AG04449 (cell line): ENCODE data around the gene NECTIN2.

Experiments used
- CTCF ChIA-PET: fragments of 350-600 bp; formaldehyde crosslinking; extraction: SDS; loops from one replicate; lab custom pipeline; 2021; ENCODE audit warnings: antibody characterized with exemption; lab: Yijun Ruan, JAX
- POLR2A ChIA-PET: fragments of 400-600, 350-600 bp; formaldehyde crosslinking; extraction: SDS; loops from one replicate; lab custom pipeline; 2020; ENCODE audit warnings: antibody characterized with exemption, inconsistent platforms; lab: Yijun Ruan, JAX
- DNase-seq: peaks from one replicate; pipeline ENCODE4 v3.0.0-alpha.2; 2010; ENCODE audit warnings: low read depth, low spot score
- H3K4me3 ChIP-seq: 2 replicates; pipeline ENCODE4 v1.5.1; 2011; ENCODE audit warnings: low read depth, mild to moderate bottlenecking, control low read depth, low read length
- CTCF ChIP-seq: IDR thresholded peaks from one replicate; pipeline ENCODE4 v1.5.1; 2011; ENCODE audit warnings: mild to moderate bottlenecking, moderate library complexity, low read length, control low read depth, inconsistent platforms; ENCODE audit not compliant: insufficient read depth; ENCODE audit errors: missing control alignments

The NECTIN2 gene

DNA sequence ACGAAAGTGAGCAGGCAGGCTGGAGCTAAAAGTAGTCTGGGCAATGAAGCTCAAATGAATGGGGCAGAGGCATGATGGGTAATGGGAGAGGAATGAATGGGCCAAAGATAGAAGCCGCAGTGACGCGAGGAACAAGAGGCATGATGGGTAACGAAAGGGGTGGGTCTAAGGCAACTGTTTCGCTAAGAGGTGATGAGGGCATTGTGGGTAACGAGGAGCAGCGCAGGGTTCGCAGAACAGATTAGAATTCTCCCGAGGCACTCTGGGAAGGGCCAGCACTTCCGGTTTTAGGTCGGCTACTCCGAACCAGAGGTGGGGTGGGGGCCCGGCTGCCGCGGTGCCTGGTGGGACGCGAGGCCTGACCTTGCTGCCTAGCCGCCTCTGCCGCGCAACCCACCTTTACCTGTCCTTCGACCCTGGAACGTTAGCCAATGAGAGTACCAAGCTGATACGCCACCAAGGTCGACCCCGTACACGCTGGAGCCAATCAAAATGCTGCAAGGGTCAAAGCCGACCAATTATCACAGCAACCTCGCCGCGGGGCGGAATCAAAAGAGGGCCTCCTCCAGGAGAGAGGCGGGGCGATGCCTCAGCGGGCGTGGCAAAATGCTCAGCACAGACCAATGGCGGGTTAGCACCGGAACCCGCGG is 44.4 kb downstream of the NECTIN2 start:
- ChIA-PET CTCF (interaction anchor here (1.1 to 2.8 kb wide), 4 partner anchors 13 to 62 kb away, joined by 3 to 22 read pairs (median 4); no protein-coding TSS in a partner anchor), POLR2A (interaction anchor here (0.7 to 1.6 kb wide), 5 partner anchors 16 to 207 kb away, joined by 3 to 4 read pairs (median 3); partner anchors contain the start of genes APOE and NECTIN2)
- peak; percentile 98 for DNase-seq
- H3K4me3 ChIP-seq, result peak overlapping the region; percentile 68
- no peak for TF ChIP-seq CTCF

DNA sequence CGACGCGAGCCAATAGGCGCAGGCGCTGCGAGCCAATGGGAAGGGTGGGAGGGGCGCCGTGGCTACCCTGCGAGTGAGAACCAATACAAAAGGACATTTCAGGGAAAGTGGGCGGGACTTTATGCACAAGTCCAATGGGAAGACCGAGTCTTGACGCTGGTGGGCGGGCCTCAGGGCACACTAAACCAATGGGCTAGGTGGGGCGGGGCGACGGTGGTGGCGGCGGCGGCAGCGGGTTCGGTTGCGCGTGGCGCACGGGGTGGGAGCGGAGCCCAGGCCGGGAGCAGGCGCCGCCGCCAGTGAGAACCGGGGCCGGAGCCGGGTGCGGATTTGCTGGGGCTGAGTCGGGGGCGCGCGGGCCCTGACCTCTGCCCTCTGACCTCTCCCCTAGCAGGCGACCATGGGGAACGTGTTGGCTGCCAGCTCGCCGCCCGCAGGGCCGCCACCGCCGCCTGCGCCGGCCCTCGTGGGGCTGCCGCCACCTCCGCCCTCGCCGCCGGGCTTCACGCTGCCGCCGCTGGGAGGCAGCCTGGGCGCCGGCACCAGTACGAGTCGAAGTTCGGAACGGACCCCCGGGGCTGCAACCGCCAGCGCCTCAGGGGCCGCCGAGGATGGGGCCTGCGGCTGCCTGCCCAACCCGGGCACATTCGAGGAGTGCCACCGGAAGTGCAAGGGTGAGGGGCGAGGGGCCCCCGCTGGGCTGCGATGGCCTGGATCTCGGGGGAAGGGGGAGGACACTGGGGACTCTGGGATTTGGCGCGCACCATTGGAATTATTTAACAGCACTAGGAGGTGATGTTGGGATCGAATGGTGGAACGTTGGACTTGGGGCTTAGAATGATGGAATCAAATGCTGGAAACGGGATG is 45.2 kb downstream of the NECTIN2 start, which contains the start of gene TOMM40:
Gene TOMM40 (plus strand): TSS at position 239 of the 867 bp plus-strand sequence. CDS start 162 bp downstream, at position 401.
- ChIA-PET POLR2A (interaction anchor here (1.1 to 1.6 kb wide), 3 partner anchors 15 to 206 kb away, joined by 3 to 4 read pairs (median 4); partner anchors contain the start of genes APOE and CLPTM1), CTCF (interaction anchor here (1.0 to 2.8 kb wide), 2 partner anchors 12 to 19 kb away, joined by 3 to 22 read pairs; no protein-coding TSS in a partner anchor)
- no peak for DNase-seq
- H3K4me3 ChIP-seq, result peak within 1 kb of the TSS; percentile 73
- TF ChIP-seq CTCF, result no peak

DNA sequence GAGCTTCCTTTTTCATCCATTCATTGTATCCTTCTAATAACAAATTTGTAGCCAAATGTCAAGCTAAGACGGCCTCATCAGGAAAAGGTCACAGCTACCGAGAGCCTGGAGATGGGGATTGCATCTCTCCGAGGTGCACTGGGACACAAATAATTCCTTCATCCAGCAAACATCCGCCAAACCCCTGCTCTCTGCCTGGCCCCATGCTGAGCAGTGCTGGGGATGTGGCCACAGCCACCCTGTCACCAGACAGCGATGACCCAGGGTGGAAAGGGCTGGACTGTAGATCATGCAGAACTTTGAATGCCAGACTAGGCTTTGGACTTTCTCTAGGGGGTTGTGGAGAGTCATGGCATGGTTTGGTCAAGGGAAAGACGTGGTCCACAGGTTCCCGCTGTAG is 46.8 kb downstream of the NECTIN2 start:
- no peak overlapping the region for H3K4me3 ChIP-seq
- TF ChIP-seq CTCF, result no peak
- CTCF ChIA-PET, result interaction anchor here (0.8 to 2.8 kb wide), 2 partner anchors 10 to 315 kb away, joined by 3 to 22 read pairs; no protein-coding TSS in a partner anchor
- POLR2A ChIA-PET, result interaction anchor here (1.1 kb wide), 1 partner anchor 62 kb away, joined by 4 read pairs; the partner anchor contains the start of gene CLPTM1
- no peak for DNase-seq

- ChIA-PET CTCF (interaction anchor here (2.8 kb wide), 1 partner anchor 10 kb away, joined by 22 read pairs; no protein-coding TSS in a partner anchor), POLR2A (no interaction called here)
- H3K4me3 ChIP-seq, result no peak overlapping the region
- TF ChIP-seq CTCF, result no peak
- no peak for DNase-seq
Measured at GRCh38 chr19:44893332-44894051, 47.4 kb downstream of the NECTIN2 start.

- POLR2A ChIA-PET, result no interaction called here
- no peak for DNase-seq
- CTCF ChIA-PET, result interaction anchor here (1.9 kb wide), 1 partner anchor 10 kb away, joined by 17 read pairs; no protein-coding TSS in a partner anchor
- no peak for TF ChIP-seq CTCF
- H3K4me3 ChIP-seq, result no peak overlapping the region
Measured at GRCh38 chr19:44894052-44894400, 47.9 kb downstream of the NECTIN2 start.
